Measurements from ENCODE around the gene HAND1.
A peak's percentile ranks its signal among the peaks of the same experiment; 100 is the strongest.

HAND1 gene

DNA sequence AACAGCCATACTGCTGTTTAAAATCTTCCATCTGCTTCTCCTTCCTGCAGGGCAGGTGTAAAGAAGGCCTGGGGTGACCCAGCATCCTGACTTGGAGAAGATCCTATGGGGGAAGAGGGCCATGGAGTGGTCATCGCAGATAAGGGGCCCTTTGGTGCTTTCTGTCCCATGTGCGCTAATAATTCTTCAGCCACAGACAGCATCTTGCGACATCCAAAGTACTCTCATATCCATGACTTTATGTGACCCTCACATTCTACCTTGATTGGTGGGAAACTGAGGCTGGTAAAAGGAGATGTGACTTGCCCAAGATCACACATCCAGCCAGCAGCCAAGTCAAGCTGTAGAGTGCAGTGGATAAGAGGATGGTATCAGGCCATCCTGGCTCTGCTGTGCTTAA lies 44.3 kb upstream of the HAND1 start:
- no peak for DNase-seq (ENCODE audit: extremely low read depth, low read depth)
- no peak overlapping the region for H3K4me3 ChIP-seq (replicated peaks; ENCODE audit: low read depth, low read length)
- TF ChIP-seq, protein P1, sequence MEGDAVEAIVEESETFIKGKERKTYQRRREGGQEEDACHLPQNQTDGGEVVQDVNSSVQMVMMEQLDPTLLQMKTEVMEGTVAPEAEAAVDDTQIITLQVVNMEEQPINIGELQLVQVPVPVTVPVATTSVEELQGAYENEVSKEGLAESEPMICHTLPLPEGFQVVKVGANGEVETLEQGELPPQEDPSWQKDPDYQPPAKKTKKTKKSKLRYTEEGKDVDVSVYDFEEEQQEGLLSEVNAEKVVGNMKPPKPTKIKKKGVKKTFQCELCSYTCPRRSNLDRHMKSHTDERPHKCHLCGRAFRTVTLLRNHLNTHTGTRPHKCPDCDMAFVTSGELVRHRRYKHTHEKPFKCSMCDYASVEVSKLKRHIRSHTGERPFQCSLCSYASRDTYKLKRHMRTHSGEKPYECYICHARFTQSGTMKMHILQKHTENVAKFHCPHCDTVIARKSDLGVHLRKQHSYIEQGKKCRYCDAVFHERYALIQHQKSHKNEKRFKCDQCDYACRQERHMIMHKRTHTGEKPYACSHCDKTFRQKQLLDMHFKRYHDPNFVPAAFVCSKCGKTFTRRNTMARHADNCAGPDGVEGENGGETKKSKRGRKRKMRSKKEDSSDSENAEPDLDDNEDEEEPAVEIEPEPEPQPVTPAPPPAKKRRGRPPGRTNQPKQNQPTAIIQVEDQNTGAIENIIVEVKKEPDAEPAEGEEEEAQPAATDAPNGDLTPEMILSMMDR (IDR thresholded peaks at IDR 0.05; ENCODE audit: low read depth, low read length, missing control alignments), result no peak

DNA sequence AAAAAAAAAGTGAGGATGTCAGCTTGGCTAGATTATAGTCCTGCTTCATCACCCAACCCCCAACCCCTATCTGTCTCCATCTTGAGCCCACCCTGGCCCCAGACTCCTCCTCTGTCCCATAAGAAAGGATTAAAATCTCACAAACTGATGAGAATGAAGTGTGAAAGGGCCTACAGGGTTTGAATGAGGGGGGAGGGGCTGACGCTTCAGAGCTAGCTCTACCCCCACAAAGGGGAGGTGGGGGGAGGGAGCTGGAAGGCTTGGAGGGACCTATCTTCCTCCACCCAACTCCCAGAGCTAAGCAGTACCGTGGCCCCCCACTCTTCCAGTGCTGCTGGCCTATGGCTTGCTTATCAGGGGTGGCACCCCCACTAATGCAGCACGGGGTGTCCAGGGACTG lies 43.7 kb upstream of the HAND1 start:
- no peak overlapping the region for H3K4me3 ChIP-seq (replicated peaks; ENCODE audit: low read depth, low read length)
- TF ChIP-seq, protein P1 (IDR thresholded peaks at IDR 0.05; ENCODE audit: low read depth, low read length, missing control alignments), result no peak
- no peak for DNase-seq (ENCODE audit: extremely low read depth, low read depth)

DNA sequence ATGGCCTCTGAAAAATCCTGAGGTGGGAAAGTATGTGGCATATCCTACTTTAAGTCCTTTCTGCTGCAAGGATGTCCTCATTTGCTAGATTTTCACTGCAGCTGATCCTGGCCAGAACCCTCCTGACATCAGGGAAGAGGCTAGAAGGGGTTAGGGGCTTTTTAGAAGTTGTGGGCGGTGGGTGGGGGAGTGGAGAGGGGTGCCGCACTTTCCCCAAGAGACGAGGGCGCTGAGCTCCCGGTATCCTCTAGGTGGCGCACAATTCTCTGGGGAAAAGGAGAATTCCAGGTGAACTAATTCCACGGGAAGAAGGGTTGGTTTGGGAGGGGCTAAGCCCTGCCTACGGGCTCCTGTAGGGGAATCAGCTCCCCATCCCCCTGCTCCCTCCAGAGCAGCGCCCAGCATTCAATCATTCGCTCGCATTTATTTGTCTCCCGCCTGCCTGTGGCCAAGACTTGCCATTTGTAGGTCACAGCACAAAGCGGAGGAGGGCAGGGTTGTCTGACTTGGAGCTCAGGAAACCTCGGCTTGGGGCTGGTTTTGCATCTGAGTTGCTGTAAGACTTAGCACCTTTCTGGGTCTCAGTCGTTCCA lies 42.9 kb upstream of the HAND1 start:
- TF ChIP-seq, protein P1 (IDR thresholded peaks at IDR 0.05; ENCODE audit: low read depth, low read length, missing control alignments), result peak; percentile 87
- H3K4me3 ChIP-seq (replicated peaks; ENCODE audit: low read depth, low read length), result no peak overlapping the region
- no peak for DNase-seq (ENCODE audit: extremely low read depth, low read depth)

DNA sequence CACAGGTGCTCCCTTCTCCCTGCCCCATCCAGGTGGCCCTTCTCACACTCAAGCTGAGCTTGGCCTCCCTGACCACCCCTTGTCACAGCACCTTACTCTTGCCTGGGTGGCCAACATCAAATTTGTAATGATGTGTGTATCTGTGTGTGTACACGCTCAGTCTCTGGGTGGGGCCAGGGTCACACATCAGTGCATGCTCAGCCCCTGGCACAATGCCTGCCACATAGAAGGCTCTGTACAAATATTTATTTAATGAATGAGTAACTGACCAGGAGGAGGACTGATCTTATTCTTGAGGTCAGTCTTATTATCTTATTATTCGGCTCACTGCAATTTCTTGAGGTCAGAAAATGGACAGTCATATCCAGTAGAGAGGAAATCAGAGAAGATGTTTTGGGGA lies 41.3 kb upstream of the HAND1 start:
- TF ChIP-seq, protein P1 (IDR thresholded peaks at IDR 0.05; ENCODE audit: low read depth, low read length, missing control alignments), result no peak
- no peak overlapping the region for H3K4me3 ChIP-seq (replicated peaks; ENCODE audit: low read depth, low read length)
- DNase-seq (ENCODE audit: extremely low read depth, low read depth), result no peak

DNA sequence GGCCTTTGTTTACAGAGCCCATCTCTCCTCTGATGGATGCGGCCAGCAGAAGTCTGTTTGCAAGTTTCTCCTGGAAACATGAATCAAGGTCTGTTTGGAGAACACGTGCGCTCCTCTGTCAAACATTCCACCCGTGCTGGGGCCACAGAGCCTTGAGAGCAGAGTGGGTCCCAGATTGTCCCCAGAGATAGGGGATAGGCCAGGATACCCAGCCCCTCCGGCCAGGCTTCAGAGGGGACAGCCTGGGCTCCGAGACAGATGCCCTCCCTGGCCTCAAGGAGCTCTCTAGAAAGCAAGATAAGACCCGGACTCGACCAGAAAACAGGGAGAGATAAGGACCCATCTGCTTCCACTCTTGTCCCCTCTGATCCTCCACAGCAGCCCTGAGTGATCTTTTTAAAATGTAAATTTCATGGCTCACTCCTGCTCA lies 40.4 kb upstream of the HAND1 start:
- TF ChIP-seq, protein P1 (IDR thresholded peaks at IDR 0.05; ENCODE audit: low read depth, low read length, missing control alignments), result no peak
- no peak overlapping the region for H3K4me3 ChIP-seq (replicated peaks; ENCODE audit: low read depth, low read length)
- no peak for DNase-seq (ENCODE audit: extremely low read depth, low read depth)

DNA sequence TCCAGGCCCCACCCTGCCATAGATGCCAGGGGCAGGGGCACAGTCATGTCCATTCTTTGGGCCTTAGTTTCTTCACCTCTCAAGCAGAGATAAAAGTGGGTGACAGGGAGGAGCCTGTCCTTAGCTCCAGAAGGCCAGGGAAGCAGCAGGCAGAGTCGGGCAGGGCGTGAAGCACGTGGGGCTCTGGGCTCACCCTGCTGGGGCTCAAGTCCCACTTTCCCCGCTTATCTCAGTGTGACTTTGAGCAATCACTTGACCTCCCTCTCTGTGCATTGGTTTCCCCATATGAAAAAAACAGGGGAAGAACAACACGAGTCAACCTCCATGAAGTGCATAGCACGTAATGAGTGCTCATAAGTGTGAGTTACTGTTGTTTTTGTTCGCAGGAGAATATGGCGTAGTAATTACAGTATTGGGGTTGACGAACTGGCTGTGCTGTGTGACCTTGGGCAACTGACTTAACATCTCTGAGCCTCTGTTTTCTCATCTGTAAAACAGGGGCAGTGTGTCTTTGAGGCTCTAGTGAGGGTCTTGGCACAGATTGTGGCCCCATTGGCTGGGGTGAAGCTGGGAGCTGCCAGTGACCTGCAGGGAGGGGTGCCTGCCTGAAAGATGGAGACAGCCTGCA lies 39.9 kb upstream of the HAND1 start:
- TF ChIP-seq, protein P1 (IDR thresholded peaks at IDR 0.05; ENCODE audit: low read depth, low read length, missing control alignments), result no peak
- no peak for DNase-seq (ENCODE audit: extremely low read depth, low read depth)
- no peak overlapping the region for H3K4me3 ChIP-seq (replicated peaks; ENCODE audit: low read depth, low read length)

All from HFF-Myc (cell line).